Neural progenitor cell (in vitro differentiated cells): ENCODE data around the gene SGTA. TPM values are rescaled to one million over a fixed set of nuclear protein-coding genes. Genes with fewer than 3 reads are reported as not detected.

Source experiments
- DNase-seq: peaks from one replicate; pipeline ENCODE4 v3.0.0-alpha.2; 2016; ENCODE audit warnings: low spot score
- H2AFZ ChIP-seq: fragments of 200-600 bp; sonication (generic); replicated peaks from 2 replicates; pipeline ENCODE4 v1.6.1; 2016; ENCODE audit warnings: antibody characterized with exemption
- H3F3A ChIP-seq: fragments of 200-600 bp; sonication (generic); 2 replicates; pipeline ENCODE4 v1.6.1; 2016; ENCODE audit warnings: antibody characterized with exemption, low read depth
- H3K27ac ChIP-seq: fragments of 200-600 bp; sonication (generic); 2 replicates; pipeline ENCODE4 v1.5.1; 2016; ENCODE audit warnings: mild to moderate bottlenecking
- H3K27me3 ChIP-seq: fragments of 200-600 bp; sonication (generic); 2 replicates; pipeline ENCODE4 v1.6.1; 2016; ENCODE audit warnings: mild to moderate bottlenecking, moderate library complexity
- H3K36me3 ChIP-seq: fragments of 200-600 bp; sonication (generic); 2 replicates; pipeline ENCODE4 v1.5.1; 2016
- H3K4me1 ChIP-seq: fragments of 200-600 bp; sonication (generic); 2 replicates; pipeline ENCODE4 v1.6.1; 2016; ENCODE audit warnings: mixed run types
- H3K4me2 ChIP-seq: fragments of 200-600 bp; sonication (generic); 2 replicates; pipeline ENCODE4 v1.6.1; 2016
- H3K4me3 ChIP-seq: fragments of 200-600 bp; sonication (generic); 2 replicates; pipeline ENCODE4 v1.5.1; 2016
- H3K79me2 ChIP-seq: fragments of 200-600 bp; sonication (generic); 2 replicates; pipeline ENCODE4 v1.6.1; 2016; ENCODE audit warnings: low read depth
- H3K9ac ChIP-seq: fragments of 200-600 bp; sonication (generic); 2 replicates; pipeline ENCODE4 v1.6.1; 2016
- H3K9me3 ChIP-seq: fragments of 200-600 bp; sonication (generic); 2 replicates; pipeline ENCODE4 v1.5.1; 2016; ENCODE audit warnings: low read depth
- H4K20me1 ChIP-seq: fragments of 200-600 bp; sonication (generic); 2 replicates; pipeline ENCODE4 v1.6.1; 2016; ENCODE audit warnings: low read depth
- H3K27ac Mint-ChIP-seq: 3 replicates; pipeline ENCODE4 v1.8.0; 2021; ENCODE audit warnings: mixed read lengths
- H3K27me3 Mint-ChIP-seq: 2 replicates; pipeline ENCODE4 v1.8.0; 2022; ENCODE audit warnings: low read depth, mild to moderate bottlenecking, inconsistent platforms, moderate library complexity, mixed read lengths; ENCODE audit not compliant: insufficient read depth
- H3K36me3 Mint-ChIP-seq: 3 replicates; pipeline ENCODE4 v1.8.0; 2021; ENCODE audit warnings: mixed read lengths
- H3K4me1 Mint-ChIP-seq: 3 replicates; pipeline ENCODE4 v1.8.0; 2021; ENCODE audit warnings: mixed read lengths
- H3K4me3 Mint-ChIP-seq: 3 replicates; pipeline ENCODE4 v1.8.0; 2021; ENCODE audit warnings: mild to moderate bottlenecking, moderate library complexity, mixed read lengths
- H3K9me3 Mint-ChIP-seq: 3 replicates; pipeline ENCODE4 v1.8.0; 2020; ENCODE audit warnings: mixed read lengths
- CTCF ChIP-seq: fragments of 200-600 bp; sonication (generic); IDR thresholded peaks from 2 replicates; pipeline ENCODE4 v1.5.1; 2017; ENCODE audit warnings: antibody characterized with exemption, mild to moderate bottlenecking
- EZH2 ChIP-seq: fragments of 200-600 bp; sonication (generic); IDR thresholded peaks from 2 replicates; pipeline ENCODE4 v1.6.1; 2017; ENCODE audit warnings: antibody characterized with exemption, mild to moderate bottlenecking, moderate library complexity
- EZH2phosphoT487 ChIP-seq: fragments of 200-600 bp; sonication (generic); IDR thresholded peaks from 2 replicates; pipeline ENCODE4 v1.6.1; 2017; ENCODE audit warnings: antibody characterized with exemption
- total RNA-seq: library from RNA; depleted of rRNA; stranded (reverse); fragments of >200 nt; gene quantifications from 2 replicates; pipeline ENCODE4 v1.2.3, GENCODE V29; 2015; ENCODE audit warnings: low replicate concordance

SGTA gene
- total RNA-seq, 1 donor from 2014 or later, result 30.9 TPM

GRCh38 chr19:2764945-2765344 lies 18.1 kb downstream of the SGTA start:
- no peaks in the 10 kb centered on the region for H3K9me3 Mint-ChIP-seq
- Histone ChIP-seq H3K9ac (no peak overlapping the region), H3F3A (no peaks in the 10 kb centered on the region), H4K20me1 (peaks cover 22% of the 10 kb centered on the region), H3K9me3 (no peaks in the 10 kb centered on the region), H3K4me1 (no peaks in the 10 kb centered on the region), H2AFZ (no peak overlapping the region), H3K79me2 (peaks cover 16% of the 10 kb centered on the region), H3K27ac (no peak overlapping the region), H3K4me3 (no peak overlapping the region), H3K27me3 (no peaks in the 10 kb centered on the region), H3K36me3 (no peaks in the 10 kb centered on the region), H3K4me2 (no peak overlapping the region)
- no peak for DNase-seq
- TF ChIP-seq EZH2phosphoT487, result no peak
- no peak for TF ChIP-seq EZH2
- no peak for TF ChIP-seq CTCF
- no peak overlapping the region for H3K27ac Mint-ChIP-seq
- peaks cover under 1% of the 10 kb centered on the region for H3K27me3 Mint-ChIP-seq
- no peak overlapping the region for H3K4me3 Mint-ChIP-seq
- H3K36me3 Mint-ChIP-seq, result peaks cover 3% of the 10 kb centered on the region
- peaks cover 6% of the 10 kb centered on the region for H3K4me1 Mint-ChIP-seq

GRCh38 chr19:2763687-2764086 lies 19.4 kb downstream of the SGTA start:
- Mint-ChIP-seq H3K9me3 (no peaks in the 10 kb centered on the region), H3K4me3 (no peak overlapping the region), H3K27me3 (peaks cover 2% of the 10 kb centered on the region), H3K36me3 (peaks cover 9% of the 10 kb centered on the region), H3K4me1 (peaks cover 6% of the 10 kb centered on the region), H3K27ac (no peak overlapping the region)
- Histone ChIP-seq H3K79me2 (peaks cover 7% of the 10 kb centered on the region), H3K4me2 (no peak overlapping the region), H3K36me3 (no peaks in the 10 kb centered on the region), H4K20me1 (peaks cover 15% of the 10 kb centered on the region), H3K9ac (no peak overlapping the region), H3K27me3 (no peaks in the 10 kb centered on the region), H3K4me3 (no peak overlapping the region), H3F3A (no peaks in the 10 kb centered on the region), H3K27ac (no peak overlapping the region), H3K9me3 (no peaks in the 10 kb centered on the region), H2AFZ (no peak overlapping the region), H3K4me1 (no peaks in the 10 kb centered on the region)
- no peak for DNase-seq
- TF ChIP-seq EZH2 (no peak), EZH2phosphoT487 (no peak), CTCF (no peak)

- H3K4me1 ChIP-seq, result no peaks in the 10 kb centered on the region
- H2AFZ ChIP-seq, result no peak overlapping the region
- Mint-ChIP-seq H3K27ac (no peak overlapping the region), H3K9me3 (no peaks in the 10 kb centered on the region), H3K36me3 (peaks cover 12% of the 10 kb centered on the region), H3K27me3 (peaks cover 2% of the 10 kb centered on the region), H3K4me3 (no peak overlapping the region), H3K4me1 (peaks cover 6% of the 10 kb centered on the region)
- no peaks in the 10 kb centered on the region for H3K27me3 ChIP-seq
- H3K4me3 ChIP-seq, result no peak overlapping the region
- TF ChIP-seq EZH2phosphoT487 (no peak), EZH2 (no peak), CTCF (no peak)
- no peaks in the 10 kb centered on the region for H3K79me2 ChIP-seq
- no peaks in the 10 kb centered on the region for H3F3A ChIP-seq
- no peak overlapping the region for H3K4me2 ChIP-seq
- H3K9me3 ChIP-seq, result no peaks in the 10 kb centered on the region
- DNase-seq, result no peak
- H4K20me1 ChIP-seq, result peaks cover 7% of the 10 kb centered on the region
- H3K9ac ChIP-seq, result no peak overlapping the region
- no peak overlapping the region for H3K27ac ChIP-seq
- no peaks in the 10 kb centered on the region for H3K36me3 ChIP-seq
These were observed 20.1 kb downstream of the SGTA start for GRCh38 chr19:2762783-2763496.
